Sigmoid colon (tissue), 3 donors: ENCODE data around the gene TRIO.

Experiments
- POLR2A ChIP-seq, 2 donors: fragments of 450-650 bp; IDR thresholded peaks; one replicate each; pipeline ENCODE4 v1.6.1; 2016; ENCODE audit warnings: antibody characterized with exemption in 2 of 2, mild to moderate bottlenecking in 2 of 2, moderate library complexity in 2 of 2
- TF ChIP-seq, protein P1 (sequence below), 4 experiments: fragments of 450-650 bp in 3 of 4; fragments of 200-600 bp in 1 of 4; IDR thresholded peaks; one replicate each; pipeline ENCODE4 v1.5.1; 2016 to 2019; ENCODE audit warnings: antibody characterized with exemption in 4 of 4, mild to moderate bottlenecking in 3 of 4, moderate library complexity in 2 of 4

DNA sequence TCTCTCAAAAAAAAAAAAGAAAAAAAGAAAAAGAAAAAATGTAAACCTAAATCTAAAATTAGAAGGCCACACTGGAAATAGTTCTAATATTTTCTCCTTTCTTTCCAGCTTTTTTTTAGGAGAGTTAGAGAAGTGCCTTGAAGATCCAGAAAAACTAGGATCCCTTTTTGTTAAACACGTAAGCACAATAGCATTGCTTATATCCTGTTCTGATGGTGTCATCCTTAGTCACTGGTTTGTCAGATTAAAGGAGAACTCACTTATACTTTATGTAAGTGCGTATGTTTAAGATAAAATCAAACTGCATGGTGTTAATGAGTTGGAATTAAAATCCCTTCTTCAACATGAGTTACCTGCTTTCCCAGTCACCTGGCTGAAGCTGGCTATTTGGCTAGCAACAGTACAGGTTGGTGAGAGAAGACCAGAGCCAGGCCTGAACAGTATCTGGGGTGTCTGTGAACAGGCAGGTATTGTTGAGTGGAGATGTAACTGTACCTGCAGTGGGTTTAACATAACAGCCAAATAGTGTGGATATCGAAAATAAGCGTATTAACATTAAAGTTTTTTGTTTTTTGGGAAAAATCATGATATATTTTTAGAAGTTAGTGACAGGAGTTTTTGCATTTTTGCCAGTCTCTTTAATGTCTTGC lies 333.8 kb downstream of the TRIO start:
- TF ChIP-seq, protein P1, sequence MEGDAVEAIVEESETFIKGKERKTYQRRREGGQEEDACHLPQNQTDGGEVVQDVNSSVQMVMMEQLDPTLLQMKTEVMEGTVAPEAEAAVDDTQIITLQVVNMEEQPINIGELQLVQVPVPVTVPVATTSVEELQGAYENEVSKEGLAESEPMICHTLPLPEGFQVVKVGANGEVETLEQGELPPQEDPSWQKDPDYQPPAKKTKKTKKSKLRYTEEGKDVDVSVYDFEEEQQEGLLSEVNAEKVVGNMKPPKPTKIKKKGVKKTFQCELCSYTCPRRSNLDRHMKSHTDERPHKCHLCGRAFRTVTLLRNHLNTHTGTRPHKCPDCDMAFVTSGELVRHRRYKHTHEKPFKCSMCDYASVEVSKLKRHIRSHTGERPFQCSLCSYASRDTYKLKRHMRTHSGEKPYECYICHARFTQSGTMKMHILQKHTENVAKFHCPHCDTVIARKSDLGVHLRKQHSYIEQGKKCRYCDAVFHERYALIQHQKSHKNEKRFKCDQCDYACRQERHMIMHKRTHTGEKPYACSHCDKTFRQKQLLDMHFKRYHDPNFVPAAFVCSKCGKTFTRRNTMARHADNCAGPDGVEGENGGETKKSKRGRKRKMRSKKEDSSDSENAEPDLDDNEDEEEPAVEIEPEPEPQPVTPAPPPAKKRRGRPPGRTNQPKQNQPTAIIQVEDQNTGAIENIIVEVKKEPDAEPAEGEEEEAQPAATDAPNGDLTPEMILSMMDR (IDR thresholded peaks at IDR 0.05), result no peak
- TF ChIP-seq POLR2A (IDR thresholded peaks at IDR 0.05), result no peak
